ENCODE results near the gene GDF2.

GDF2 gene

DNA sequence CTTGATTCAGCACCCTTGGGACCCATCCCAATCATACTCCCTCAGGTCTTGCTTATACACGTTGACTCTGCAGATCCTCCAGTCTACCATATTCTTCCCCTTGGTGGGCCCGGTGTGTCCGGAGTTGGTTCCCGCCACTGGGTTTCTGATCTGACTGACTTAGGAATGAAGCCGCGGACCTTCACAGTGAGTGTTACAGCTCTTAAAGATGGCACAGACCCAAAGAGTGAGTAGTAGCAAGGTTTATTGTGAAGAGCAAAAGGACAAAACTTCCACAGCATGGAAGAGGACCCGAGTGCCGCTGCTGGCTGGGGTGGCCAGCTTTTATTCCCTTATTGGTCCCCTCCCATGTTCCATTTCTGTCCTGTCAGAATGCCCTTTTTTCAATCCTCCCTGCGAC is 28.2 kb upstream of the GDF2 start:
- DNase-seq: no peak

DNA sequence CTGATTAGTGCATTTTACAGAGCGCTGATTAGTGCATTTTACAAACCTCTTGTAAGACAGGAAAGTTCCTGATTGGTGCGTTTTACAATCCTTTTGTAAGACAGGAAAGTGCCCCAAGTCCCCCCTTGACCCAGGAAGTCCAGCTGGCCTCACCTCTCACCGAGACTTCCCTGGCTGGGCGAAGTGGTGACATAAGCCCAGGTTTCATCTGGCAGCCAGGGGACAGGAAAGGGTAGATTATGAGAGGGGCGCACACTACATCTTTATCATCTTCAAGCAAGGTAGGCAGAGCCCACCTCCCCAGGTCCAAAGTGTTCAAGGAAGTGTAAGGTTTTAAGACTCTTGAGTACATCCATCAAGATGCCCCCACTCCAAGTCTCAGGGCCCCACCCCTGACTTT is 27.8 kb upstream of the GDF2 start:
- no peak for DNase-seq

DNA sequence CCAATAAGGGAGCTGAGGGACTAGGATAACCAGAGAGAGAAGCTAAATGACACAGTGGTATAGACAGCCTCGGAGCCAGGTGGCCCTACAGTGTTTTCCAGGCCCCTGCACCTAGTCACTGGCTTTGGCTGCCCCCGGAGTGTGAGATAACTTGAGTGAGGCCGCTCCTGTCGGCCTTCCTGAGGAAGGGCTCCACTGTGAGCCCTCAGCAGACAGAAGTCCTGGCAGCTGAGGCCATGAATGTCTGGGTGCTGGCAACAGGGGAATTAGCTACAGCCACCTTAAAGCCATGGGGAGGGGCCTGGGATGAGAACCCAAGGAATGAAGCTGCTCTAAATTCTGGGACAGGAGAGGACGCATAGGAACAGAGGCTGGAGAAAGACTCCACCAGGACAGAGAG is 26.8 kb upstream of the GDF2 start:
- DNase-seq: no peak

DNA sequence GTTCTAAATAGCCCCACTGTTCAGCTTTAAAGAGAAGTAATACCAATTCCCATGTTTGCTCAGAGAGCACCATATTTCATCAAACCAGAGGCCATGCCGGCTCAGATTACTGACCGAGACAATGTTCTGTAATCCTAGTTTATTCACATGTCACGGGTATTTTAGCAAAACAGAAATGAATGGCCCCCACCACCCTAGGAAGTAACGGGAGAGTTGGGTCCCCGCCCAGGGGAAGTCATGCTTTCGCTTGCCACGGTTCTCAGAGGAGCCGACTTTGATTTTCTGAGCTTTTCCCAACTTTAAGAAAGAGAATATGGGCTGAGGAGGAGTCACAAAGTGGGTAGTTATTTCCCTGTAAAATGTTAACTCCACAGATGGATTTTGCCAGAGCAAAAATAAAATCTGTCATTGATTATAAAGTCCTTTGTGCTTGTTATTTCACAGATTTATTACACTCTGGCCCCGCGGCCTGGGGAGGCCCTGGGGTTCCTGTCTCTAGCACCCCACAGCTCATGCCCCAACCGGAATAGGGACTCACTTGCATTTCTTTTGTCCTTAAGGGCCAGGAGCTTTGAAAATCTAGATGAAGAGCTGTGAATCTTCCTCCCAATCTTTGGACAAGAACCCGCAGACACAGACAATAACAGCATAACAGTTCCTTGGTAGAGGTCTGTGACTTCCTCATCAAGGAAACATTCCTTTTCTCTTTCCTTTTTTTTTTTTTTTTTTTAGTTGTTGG is 25.9 kb upstream of the GDF2 start:
- no peak for DNase-seq

DNA sequence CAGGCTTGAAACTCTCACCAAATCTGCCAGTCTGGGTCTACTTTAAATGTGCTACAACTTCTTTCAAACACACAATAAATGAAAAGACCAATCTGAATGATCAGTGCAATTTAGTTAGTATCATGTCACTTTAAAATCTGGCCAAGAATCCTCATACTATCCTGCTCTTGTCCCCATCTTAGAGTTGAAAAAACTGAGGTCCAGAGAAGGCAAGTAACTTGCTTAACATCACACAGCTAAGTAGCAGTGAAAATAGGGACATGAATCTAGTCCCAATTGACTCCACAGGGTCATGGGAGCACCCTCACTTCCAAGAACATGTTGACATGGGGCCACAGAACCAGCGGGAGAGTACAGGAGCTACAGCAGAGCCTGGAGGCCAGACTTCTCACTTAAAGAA is 25.3 kb upstream of the GDF2 start:
- DNase-seq: no peak

DNA sequence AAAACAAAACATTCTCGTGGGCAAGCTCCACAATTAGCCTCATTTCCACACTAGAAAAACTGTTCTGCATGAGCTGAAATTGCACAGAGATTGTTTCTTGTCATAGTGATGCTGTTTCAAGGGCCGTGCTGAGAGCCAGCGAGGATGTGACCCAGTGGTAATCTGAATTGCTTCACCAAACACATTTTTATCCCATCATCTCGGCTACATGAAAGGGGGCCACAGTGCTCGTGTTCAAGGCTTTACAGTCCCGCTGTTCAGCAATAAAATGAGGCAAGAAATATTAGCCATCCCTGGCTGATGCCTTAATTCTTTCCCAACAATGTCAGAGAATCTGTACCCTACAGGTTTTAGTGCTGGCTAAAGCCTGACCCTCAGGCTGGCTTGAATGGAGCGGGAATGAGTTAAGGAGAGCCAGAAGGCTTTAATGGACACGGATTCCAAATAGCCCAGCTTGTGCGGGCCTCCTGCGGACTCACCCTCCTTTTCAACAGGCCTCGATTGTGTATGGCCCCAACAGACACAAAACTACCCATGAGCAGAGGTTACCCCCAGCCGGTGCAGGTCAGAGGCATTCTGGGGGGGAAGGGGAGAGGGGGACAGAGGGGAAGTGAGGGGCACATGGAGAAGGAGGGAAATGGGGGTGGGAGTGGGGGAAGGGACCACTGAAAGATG is 24.3 kb upstream of the GDF2 start:
- DNase-seq: no peak

DNA sequence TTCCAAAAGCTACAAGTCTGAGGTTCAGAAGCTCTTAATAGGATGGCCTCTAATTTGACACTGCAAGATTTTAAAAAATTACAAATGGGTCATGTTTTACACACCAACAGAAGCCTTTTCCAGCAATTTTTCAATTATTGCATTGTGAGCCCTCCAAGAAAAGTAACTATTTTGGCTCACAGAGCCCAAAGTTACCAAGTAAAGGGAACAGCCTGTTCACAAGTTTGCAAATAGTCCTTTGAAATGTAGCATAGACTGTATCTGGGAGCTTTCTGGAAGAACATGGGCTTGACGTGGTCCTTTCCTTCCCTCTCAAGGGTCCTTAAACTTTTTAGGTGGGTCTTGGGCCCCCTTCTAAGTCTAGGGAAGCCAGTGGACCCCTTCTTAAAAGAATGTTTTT is 23.5 kb upstream of the GDF2 start:
- DNase-seq: no peak

DNA sequence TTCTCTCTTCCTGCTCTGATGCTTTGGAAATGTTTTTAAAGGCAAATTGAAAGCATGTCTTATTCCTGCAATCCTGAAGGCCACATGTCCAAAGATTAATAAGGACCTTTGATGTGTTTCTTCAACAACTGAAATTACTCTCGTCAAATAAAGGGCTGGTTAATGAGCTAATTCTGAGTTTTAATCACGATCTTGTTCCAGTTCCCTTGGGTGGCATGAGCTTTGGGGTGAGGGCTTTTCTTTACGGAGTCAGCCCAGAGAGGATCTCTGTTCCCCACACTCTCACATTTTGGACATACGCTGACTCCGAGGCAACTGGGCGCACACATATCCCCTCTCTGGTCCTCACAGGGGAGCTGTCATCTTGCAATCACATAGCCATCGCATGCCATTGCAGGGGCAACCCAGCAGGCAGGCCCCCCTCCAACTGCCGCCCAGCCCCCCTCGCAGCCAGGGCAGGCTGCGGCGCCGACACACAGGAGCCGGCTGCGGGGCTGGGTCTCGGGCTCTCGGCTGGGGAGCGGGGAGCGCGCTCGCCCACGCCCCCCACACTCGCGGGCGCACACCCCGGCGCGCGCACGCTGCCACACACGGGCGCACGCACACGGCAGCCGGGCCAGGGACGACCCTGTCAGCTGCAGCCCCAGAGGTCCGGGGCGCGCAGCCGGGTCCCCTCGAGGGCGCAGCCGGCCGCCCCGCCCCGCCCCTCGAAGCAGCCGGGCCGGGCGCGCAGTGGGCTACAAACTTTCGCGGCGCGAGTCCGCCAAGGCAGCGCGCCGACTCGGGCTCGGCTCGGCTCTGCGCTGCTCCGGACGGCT is 22.4 kb upstream of the GDF2 start, which contains the start of gene GDF10:
TSS of gene GDF10 (plus strand) at position 587 of the 818 bp plus-strand sequence. CDS start 455 bp downstream, outside the sequence.
- no peak for DNase-seq

DNA sequence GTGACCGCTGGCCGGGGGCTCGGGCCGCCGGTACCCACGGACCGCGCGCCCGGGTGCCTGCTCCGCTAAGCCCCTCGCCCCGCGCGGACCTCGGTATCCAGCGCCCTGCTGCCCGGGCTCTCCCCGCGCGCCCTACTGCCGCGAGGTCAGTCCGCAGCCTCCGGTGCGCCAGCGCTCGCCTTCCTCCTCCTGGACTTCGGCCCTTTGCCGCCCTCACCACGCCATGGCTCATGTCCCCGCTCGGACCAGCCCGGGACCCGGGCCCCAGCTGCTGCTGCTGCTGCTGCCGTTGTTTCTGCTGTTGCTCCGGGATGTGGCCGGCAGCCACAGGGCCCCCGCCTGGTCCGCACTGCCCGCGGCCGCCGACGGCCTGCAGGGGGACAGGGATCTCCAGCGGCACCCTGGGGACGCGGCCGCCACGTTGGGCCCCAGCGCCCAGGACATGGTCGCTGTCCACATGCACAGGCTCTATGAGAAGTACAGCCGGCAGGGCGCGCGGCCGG is 21.8 kb upstream of the GDF2 start:
- DNase-seq: no peak

DNA sequence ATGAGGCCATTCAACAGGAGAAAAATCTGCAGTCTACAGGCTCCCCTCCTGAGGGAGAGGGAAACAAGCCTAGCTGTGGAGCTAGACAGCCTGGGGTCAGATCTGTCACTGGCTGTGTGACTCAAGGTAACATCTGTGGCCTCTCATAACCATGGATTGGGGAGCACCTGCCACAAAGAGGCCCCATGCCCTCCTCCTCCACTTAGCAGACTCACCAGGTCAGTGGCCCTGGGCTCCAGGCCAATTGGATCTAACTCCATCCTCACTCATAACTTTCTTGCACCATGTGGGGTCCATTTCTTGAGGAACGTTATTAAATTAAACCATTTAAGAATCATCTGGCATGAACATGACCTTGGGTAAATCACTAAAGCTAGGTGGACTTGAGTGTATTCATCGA is 20.4 kb upstream of the GDF2 start:
- no peak for DNase-seq

DNA sequence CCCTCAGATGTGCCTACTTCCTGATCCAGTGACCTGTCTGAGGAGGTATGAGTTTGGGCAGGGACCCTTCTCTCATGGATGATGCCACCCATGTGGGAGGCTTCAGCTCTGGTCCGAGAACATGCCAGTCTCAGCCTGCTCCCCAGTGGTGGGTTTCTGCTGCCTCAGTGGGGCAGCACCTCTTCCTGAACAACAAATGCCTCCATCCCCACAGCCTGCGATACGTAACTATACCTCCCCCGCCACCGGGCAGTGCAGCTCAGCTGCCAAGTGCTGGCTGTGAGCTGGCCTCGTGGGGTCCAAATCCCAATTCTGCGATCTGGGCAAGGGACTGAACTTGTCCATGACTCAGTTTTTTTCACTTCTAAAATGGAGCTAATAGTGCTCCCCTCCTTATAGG is 19.1 kb upstream of the GDF2 start:
- DNase-seq: no peak

DNA sequence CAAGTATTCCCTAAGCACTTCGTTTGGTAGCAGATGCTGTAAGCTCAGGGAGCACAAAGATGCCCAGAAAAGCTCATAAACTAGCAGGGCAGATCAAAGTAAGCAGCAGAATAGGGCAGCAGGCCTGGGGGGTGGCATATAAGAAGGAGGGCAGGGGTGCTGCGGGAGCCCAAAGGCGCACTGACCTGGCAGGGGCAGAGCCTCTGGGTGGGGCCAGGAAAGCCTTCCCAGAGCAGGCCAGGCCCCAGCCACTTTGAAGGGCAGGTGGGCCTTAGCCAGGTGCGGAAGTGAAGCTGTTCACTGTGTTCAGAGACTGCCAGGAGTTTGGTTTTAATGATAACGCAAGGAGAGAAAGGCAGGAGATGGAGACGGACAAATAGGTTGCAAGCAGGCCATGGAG is 18.4 kb upstream of the GDF2 start:
- no peak for DNase-seq

DNA sequence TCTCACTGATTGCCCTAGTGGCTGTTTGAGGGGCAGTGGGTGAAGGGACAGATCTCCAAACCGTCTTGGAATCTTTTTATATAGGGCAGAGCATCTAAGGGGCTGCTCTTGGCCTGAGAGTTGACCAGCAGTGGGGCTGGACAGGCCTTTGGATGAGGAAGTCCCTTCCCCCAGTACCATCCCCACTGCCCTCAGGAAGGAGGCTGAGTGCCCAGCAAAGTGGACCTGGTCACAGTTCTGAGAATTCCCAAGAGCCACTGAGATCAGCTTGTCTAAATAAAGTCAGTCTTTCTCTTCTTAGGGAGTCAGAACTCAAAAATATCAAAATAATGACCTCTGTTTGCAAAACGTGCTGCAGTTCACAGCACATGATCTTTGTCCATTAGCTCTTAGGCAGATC is 16.7 kb upstream of the GDF2 start:
- DNase-seq: no peak

DNA sequence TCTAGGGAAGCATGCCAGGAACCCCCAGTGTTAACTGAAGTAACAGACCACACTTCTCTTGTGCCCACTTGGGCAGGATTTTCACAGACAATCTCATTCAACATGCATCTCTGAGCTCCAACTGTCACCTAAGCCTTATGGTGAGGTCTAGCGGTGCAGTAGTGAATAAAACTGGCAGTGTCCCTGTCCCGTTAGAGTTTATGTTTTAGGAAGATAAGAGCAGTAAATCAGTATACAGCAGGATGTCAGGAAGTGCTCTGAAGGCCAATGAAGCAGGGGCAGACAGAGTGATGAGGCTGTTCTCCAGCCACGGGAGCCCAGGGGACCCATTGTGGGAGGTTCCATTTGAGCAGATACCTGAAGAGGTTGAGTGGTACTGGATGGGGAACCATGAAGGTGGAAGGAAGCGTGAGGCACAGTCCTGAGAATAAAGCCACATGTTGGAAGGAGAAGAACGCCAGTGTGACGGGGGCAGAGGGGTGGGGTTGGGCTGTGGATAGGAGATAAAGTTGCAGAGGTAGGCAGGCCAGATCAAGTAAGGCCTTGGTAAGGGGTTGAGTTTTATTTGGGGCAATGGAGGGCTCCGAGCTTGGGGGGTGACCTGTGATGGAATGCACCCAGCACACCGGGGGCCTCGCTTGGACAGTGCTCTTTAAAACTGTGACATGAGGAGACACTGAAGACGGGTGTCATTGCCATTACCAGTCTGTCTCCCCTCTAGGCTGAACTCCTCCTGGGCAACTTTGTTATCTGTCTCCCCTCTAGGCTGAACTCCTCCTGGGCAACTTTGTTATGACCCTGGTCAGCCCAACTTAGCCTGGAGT is 15.7 kb upstream of the GDF2 start:
- no peak for DNase-seq

DNA sequence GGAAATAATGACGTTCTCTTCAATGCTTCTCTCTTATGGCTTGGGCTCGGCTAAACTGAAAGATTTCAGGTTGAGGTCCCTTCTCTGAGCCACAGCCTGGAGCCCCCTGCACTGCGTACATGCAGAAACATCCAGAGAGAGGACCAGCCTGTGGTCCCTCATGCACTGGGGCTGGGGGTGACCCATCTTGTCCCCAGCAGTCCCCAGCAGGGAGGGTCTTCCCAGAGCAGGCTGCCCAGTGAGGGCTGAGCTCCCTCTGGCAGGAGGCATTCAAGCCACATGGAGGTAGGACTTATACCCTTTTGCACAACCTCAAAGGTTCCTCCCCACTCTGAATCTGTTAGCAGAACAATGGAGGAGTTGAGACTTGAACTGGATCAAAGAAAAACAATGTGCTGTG is 14.9 kb upstream of the GDF2 start:
- no peak for DNase-seq

DNA sequence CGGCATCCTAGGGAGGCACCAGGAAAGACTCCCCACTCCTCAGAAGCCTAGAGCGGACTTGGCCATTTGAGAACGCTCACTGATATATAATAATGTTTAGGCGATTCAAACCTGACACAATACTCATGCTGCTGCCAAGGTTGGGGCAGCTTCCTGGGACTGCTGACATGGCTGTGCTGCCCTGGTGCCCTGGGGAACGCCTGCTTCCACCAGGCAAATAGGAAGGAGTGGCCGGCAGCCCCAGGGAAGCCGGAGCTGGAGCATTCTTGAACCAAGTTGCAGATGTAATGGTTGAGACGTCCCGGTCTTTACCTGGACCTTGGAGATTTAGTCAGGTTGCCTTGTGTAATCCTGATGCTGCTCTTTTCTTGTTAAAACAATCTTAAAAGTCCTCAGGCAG is 13.5 kb upstream of the GDF2 start:
- no peak for DNase-seq

DNA sequence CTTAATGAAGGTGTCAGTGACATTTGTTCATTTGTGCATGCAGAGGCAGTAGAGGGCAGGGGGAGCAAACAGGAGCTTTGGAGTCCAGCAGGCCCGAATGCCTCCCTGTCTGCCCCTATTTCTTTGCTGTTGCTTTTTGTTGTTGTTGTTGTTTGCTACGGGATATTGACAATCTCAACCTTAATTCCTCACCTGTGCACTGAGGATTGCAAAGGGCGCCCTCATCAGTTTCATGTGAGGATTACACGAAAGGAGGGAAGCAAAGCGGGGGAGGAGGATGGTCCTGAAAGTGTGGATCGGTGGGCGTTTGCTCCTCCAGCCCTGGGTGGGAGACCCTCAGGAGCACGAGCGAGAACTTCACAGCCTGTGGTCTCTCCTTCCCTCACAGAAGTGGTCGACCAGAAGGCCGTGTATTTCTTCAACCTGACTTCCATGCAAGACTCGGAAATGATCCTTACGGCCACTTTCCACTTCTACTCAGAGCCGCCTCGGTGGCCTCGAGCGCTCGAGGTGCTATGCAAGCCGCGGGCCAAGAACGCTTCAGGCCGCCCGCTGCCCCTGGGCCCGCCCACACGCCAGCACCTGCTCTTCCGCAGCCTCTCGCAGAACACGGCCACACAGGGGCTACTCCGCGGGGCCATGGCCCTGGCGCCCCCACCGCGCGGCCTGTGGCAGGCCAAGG is 12.7 kb upstream of the GDF2 start:
- no peak for DNase-seq

DNA sequence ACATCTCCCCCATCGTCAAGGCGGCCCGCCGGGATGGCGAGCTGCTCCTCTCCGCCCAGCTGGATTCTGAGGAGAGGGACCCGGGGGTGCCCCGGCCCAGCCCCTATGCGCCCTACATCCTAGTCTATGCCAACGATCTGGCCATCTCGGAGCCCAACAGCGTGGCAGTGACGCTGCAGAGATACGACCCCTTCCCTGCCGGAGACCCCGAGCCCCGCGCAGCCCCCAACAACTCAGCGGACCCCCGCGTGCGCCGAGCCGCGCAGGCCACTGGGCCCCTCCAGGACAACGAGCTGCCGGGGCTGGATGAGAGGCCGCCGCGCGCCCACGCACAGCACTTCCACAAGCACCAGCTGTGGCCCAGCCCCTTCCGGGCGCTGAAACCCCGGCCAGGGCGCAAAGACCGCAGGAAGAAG is 12.2 kb upstream of the GDF2 start:
- DNase-seq: no peak

DNA sequence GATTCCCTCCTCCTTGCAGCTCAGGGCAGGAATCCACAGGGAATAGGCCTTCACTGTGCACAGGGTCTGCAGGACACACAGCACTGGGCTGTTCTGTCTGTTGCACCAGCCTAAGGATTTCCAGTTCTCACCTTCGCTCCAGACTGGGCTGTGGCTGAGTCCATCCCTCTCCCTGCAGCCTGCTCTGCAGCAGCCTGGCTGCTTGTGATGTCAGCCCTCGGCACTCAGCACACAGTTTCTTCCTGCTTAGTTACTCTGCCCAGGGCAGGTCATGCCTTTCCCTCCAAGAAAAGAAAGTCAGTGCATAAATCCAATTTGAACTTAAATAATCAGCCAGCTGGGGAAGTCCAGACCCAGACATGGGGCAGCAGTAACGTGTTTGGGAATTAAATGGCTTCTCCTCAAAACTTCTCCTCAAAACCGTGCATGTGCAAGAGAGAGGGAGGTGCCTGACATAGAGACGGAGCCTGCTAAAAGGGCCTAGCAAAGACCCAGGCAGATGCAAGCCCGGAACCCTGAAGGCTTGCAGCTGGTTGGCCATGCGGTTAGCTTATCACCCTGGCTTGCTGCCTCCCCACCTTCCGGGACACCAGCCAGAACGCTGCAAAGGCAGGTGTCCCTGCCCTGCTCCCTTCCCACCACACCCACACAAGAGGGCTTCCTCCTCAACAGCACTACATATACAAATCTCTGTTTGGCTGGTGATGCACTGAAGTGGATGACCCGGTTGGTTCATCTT is 10.9 kb upstream of the GDF2 start:
- no peak for DNase-seq

DNA sequence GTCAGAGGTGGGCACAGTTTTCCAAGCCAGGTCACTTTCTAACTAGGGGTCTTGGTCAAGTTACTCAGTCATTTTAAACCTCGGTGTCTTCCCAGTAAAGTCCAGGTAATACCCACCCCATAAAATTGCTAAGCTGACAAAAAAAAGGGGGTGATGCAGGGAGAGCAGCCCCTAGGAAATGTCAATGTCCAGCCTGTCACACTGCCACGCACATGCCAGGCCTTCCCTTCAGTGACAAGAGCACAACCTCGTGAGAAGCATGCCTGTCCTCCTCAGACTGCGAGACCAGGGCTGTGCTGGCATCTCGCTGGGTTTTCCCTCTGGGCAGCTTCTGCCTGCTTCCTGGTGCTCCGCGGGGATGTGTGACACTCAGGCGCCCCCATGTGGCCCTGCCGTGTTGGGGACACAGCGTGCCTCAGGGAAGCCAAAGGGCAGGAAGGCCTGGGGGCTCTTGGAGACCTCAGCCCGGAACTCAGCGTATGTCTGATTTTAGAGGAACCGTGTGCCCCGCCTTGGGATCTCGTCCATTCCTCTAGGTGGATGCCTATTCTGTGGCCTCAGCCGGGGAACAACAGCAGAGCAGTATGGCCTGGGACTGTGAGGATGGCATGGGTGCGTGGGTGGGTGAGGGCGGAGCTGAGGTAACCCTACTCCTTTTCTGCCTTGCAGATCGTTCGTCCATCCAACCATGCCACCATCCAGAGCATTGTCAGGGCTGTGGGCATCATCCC is 10.2 kb upstream of the GDF2 start:
- no peak for DNase-seq

DNA sequence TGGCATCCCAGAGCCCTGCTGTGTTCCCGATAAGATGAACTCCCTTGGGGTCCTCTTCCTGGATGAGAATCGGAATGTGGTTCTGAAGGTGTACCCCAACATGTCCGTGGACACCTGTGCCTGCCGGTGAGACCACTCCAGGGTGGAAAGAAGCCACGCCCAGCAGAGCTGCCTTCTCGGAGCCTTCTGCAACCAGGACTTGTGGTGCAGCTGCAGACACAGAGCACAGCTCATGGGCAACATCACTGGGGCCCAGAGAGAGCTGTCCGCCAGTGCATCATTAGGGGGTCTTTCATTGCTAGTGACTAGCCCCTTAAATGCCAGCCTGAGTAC is 9.6 kb upstream of the GDF2 start:
- no peak for DNase-seq

Measured in NCI-H187 (cell line).